Lower leg skin (tissue), 3 donors: ENCODE results near the gene CHMP3.
"Not testable (repeated sequence)": the region's sequence is repeated elsewhere in the genome, so short reads cannot be mapped to it uniquely, and the experiment has no call there.

Experiments
- POLR2A ChIP-seq, 2 donors: fragments of 450-650 bp; IDR thresholded peaks; one replicate each; pipeline ENCODE4 v1.6.1; 2016 to 2017; ENCODE audit warnings: antibody characterized with exemption in 2 of 2, mild to moderate bottlenecking in 1 of 2, moderate library complexity in 1 of 2
- TF ChIP-seq, protein P1 (sequence below), 3 donors: fragments of 450-650 bp; IDR thresholded peaks; one replicate each; pipeline ENCODE4 v1.5.1; 2016; ENCODE audit warnings: antibody characterized with exemption in 3 of 3, mild to moderate bottlenecking in 3 of 3, moderate library complexity in 2 of 3

DNA sequence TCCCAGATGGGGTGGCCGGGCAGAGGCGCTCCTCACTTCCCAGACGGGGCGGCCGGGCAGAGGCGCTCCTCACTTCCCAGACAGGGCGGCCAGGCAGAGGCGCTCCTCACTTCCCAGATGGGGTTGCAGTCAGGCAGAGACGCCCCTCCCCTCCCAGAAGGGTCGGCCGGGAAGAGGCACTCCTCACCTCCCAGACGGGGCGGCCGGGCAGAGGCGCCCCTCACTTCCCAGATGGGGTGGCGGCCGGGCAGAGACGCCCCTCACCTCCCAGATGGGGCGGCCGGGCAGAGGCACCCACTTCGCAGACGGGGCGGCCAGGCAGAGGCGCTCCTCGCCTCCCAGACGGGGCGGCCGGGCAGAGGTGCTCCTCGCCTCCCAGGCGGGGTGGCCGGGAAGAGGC, 13.8 kb downstream of the CHMP3 start:
- TF ChIP-seq, protein P1, sequence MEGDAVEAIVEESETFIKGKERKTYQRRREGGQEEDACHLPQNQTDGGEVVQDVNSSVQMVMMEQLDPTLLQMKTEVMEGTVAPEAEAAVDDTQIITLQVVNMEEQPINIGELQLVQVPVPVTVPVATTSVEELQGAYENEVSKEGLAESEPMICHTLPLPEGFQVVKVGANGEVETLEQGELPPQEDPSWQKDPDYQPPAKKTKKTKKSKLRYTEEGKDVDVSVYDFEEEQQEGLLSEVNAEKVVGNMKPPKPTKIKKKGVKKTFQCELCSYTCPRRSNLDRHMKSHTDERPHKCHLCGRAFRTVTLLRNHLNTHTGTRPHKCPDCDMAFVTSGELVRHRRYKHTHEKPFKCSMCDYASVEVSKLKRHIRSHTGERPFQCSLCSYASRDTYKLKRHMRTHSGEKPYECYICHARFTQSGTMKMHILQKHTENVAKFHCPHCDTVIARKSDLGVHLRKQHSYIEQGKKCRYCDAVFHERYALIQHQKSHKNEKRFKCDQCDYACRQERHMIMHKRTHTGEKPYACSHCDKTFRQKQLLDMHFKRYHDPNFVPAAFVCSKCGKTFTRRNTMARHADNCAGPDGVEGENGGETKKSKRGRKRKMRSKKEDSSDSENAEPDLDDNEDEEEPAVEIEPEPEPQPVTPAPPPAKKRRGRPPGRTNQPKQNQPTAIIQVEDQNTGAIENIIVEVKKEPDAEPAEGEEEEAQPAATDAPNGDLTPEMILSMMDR (IDR thresholded peaks at IDR 0.05): not testable (repeated sequence)
- TF ChIP-seq POLR2A (IDR thresholded peaks at IDR 0.05): not testable (repeated sequence)
